Measurements from ENCODE around the gene DOLPP1.

Gene DOLPP1

GRCh38 chr9:129038109-129038852, 42.6 kb upstream of the DOLPP1 start:
- TF ChIP-seq ZFHX2 (tag by site-specific recombination; conservative IDR thresholded peaks at IDR 0.05) (peak; percentile 29), ZNF544 (tag by site-specific recombination; IDR thresholded peaks at IDR 0.05) (no peak), FEZF1 (tag by site-specific recombination; IDR thresholded peaks at IDR 0.05) (no peak)
- TF ChIP-seq, protein P1, sequence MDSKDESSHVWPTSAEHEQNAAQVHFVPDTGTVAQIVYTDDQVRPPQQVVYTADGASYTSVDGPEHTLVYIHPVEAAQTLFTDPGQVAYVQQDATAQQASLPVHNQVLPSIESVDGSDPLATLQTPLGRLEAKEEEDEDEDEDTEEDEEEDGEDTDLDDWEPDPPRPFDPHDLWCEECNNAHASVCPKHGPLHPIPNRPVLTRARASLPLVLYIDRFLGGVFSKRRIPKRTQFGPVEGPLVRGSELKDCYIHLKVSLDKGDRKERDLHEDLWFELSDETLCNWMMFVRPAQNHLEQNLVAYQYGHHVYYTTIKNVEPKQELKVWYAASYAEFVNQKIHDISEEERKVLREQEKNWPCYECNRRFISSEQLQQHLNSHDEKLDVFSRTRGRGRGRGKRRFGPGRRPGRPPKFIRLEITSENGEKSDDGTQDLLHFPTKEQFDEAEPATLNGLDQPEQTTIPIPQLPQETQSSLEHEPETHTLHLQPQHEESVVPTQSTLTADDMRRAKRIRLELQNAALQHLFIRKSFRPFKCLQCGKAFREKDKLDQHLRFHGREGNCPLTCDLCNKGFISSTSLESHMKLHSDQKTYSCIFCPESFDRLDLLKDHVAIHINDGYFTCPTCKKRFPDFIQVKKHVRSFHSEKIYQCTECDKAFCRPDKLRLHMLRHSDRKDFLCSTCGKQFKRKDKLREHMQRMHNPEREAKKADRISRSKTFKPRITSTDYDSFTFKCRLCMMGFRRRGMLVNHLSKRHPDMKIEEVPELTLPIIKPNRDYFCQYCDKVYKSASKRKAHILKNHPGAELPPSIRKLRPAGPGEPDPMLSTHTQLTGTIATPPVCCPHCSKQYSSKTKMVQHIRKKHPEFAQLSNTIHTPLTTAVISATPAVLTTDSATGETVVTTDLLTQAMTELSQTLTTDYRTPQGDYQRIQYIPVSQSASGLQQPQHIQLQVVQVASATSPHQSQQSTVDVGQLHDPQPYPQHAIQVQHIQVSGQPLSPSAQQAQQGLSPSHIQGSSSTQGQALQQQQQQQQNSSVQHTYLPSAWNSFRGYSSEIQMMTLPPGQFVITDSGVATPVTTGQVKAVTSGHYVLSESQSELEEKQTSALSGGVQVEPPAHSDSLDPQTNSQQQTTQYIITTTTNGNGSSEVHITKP (tag by site-specific recombination; IDR thresholded peaks at IDR 0.05) = peak; percentile 67
- TF ChIP-seq, protein P2, sequence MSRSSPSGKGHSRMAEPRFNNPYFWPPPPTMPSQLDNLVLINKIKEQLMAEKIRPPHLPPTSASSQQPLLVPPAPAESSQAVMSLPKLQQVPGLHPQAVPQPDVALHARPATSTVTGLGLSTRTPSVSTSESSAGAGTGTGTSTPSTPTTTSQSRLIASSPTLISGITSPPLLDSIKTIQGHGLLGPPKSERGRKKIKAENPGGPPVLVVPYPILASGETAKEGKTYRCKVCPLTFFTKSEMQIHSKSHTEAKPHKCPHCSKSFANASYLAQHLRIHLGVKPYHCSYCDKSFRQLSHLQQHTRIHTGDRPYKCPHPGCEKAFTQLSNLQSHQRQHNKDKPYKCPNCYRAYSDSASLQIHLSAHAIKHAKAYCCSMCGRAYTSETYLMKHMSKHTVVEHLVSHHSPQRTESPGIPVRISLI (tag by site-specific recombination; IDR thresholded peaks at IDR 0.05) = 0 out of 2 replicates have a peak, but pooled peaks have one; percentile 54
- Histone ChIP-seq H3K36me3 (ENCODE audit: control insufficient read depth in 2 of 2, insufficient read depth in 1 of 2, low read length in 2 of 2) (peaks cover 0 to 23% of the 10 kb centered on the region in 2 experiments; a peak in 2 of 3 replicates), H3K27ac (ENCODE audit: extremely low read depth, low read depth, low read length) (no peak overlapping the region), H3K4me3 (ENCODE audit: low read depth, low read length) (no peak overlapping the region), H3K9me3 (ENCODE audit: control insufficient read depth, insufficient read depth, low read depth, low read length) (no peaks in the 10 kb centered on the region), H3K4me1 (ENCODE audit: control insufficient read depth, insufficient read depth, low read length) (no peaks in the 10 kb centered on the region)
- ChIA-PET POLR2A (interaction anchor here (1.6 to 3.0 kb wide), 3 partner anchors 9 to 43 kb away, joined by 6 to 14 read pairs (median 13); partner anchors contain the start of genes DOLPP1 and SH3GLB2), CTCF (interaction anchor here (0.6 to 1.7 kb wide), 4 partner anchors 8 to 150 kb away, joined by 3 to 13 read pairs (median 4); partner anchors contain the start of gene SH3GLB2)

- no peaks in the 10 kb centered on the region for H3K4me1 ChIP-seq (ENCODE audit: control insufficient read depth, insufficient read depth, low read length)
- POLR2A ChIA-PET = interaction anchor here (3.0 kb wide), 1 partner anchor 11 kb away, joined by 13 read pairs; the partner anchor contains the start of gene SH3GLB2
- H3K9me3 ChIP-seq (ENCODE audit: control insufficient read depth, insufficient read depth, low read depth, low read length) = no peaks in the 10 kb centered on the region
- no peak overlapping the region for H3K27ac ChIP-seq (ENCODE audit: extremely low read depth, low read depth, low read length)
- CTCF ChIA-PET = no interaction called here
- TF ChIP-seq, protein P3, sequence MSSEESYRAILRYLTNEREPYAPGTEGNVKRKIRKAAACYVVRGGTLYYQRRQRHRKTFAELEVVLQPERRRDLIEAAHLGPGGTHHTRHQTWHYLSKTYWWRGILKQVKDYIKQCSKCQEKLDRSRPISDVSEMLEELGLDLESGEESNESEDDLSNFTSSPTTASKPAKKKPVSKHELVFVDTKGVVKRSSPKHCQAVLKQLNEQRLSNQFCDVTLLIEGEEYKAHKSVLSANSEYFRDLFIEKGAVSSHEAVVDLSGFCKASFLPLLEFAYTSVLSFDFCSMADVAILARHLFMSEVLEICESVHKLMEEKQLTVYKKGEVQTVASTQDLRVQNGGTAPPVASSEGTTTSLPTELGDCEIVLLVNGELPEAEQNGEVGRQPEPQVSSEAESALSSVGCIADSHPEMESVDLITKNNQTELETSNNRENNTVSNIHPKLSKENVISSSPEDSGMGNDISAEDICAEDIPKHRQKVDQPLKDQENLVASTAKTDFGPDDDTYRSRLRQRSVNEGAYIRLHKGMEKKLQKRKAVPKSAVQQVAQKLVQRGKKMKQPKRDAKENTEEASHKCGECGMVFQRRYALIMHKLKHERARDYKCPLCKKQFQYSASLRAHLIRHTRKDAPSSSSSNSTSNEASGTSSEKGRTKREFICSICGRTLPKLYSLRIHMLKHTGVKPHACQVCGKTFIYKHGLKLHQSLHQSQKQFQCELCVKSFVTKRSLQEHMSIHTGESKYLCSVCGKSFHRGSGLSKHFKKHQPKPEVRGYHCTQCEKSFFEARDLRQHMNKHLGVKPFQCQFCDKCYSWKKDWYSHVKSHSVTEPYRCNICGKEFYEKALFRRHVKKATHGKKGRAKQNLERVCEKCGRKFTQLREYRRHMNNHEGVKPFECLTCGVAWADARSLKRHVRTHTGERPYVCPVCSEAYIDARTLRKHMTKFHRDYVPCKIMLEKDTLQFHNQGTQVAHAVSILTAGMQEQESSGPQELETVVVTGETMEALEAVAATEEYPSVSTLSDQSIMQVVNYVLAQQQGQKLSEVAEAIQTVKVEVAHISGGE (tag by site-specific recombination; conservative IDR thresholded peaks at IDR 0.05; ENCODE audit: low read depth) = no peak
- no peak for TF ChIP-seq ZBTB8A (tag by site-specific recombination; IDR thresholded peaks at IDR 0.05)
- TF ChIP-seq ZNF514 (tag by site-specific recombination; IDR thresholded peaks at IDR 0.05) = no peak
- no peak for TF ChIP-seq ZNF629 (tag by site-specific recombination; IDR thresholded peaks at IDR 0.05)
- TF ChIP-seq SP2 (tag by site-specific recombination; IDR thresholded peaks at IDR 0.05) = no peak
- TF ChIP-seq ZNF341 (tag by site-specific recombination; IDR thresholded peaks at IDR 0.05; ENCODE audit: low read depth) = no peak
- TF ChIP-seq ZNF792 (tag by site-specific recombination; IDR thresholded peaks at IDR 0.05) = no peak
- no peak for TF ChIP-seq ZNF585B (tag by site-specific recombination; IDR thresholded peaks at IDR 0.05)
- TF ChIP-seq OVOL3 (tag by site-specific recombination; IDR thresholded peaks at IDR 0.05) = no peak
- no peak for TF ChIP-seq ZNF214 (tag by site-specific recombination; IDR thresholded peaks at IDR 0.05; ENCODE audit: borderline replicate concordance)
- no peak overlapping the region for H3K4me3 ChIP-seq (ENCODE audit: low read depth, low read length)
- H3K36me3 ChIP-seq (ENCODE audit: control insufficient read depth in 2 of 2, insufficient read depth in 1 of 2, low read length in 2 of 2) = peaks cover 0 to 31% of the 10 kb centered on the region in 2 experiments; a peak in 2 of 3 replicates
These were observed 40.7 kb upstream of the DOLPP1 start for GRCh38 chr9:129040113-129040643.

Measured in HEK293 (cell line).